ENCODE data around the gene TMEM86B.

The TMEM86B gene

GRCh38 chr19:55257461-55258420, 29.2 kb upstream of the TMEM86B start:
- DNase-seq (ENCODE audit: low read depth in 2 of 2) = peak in 1 of 2 donors; percentile 6

DNA sequence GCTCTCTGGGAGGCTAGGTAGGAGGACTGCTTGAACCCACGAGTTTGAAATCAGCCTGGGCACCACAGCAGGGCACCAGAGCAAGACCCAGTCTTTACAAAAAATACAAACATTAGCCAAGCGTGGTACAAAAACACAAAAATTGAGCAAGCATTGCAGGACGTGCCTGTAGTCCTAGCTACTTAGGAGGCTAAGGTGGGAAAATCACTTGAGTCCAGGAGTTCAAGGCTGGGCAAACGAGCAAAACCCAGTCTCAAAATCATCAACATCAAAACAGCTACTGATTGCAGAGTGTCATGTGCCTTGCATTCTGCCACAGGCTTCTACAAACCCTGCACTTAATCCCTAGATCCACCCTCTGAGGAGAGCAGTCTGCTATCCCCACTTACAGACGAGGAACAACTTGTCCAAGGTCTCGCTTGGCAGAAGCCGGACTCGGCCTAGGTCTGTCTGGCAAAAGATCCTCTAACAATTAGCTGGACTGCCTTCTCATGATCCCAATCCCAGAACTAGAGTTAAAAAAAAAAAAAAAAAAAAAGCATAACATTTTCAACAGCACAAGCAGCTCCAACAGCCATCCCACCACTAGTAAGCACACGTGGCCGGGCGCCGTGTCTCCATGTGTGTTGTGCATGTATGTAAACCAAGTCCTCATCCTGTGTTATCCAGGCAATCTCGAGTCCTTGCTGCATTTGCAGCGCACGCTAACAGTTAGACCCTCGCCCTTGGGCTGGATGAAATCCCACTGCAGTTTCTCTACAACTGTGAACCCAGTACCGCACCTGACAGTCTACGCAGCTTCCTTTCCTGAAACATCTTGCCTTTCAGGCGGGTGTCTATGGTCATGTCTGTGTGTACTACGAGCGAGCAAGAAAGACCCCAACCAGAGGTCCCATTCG, 28.2 kb upstream of the TMEM86B start:
- no peak for DNase-seq (ENCODE audit: low read depth in 2 of 2)

DNA sequence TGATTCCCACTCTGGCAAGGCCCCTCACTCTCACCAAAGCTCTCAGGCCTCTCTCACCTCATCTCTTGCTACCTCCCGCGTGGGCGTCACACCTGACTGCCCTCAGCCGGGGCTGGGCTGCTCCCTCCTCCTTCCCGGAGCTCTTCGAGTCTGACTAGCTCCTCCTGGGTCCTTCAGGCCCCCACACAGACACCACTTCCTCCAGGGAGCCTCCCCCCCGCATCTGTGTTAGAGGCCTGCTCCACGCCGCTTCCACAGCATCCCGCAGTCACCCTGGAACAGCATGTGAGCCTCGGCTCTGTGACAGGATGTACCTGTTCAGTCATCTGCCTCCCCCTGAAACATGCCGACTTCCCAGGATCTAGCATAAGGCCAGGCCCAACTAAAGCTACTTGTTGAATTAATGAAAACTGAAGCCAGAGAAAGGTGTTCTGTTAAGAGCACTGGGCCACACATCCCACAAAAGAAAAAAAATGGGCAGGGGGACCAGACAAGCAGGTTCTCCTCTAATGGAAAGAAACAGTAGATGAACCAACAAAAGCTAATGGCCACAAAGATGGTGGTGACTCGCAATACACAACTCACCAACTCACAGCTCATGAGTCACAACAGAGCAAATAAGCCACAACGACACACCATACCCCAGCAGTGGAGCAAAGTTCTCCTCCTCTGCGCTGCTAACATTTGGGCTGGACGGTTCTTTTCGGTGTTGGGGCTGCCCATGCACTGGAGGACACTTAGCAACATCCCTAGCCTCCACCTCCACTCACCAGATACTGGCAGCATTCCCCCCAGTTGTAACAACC, 27.3 kb upstream of the TMEM86B start:
- DNase-seq (ENCODE audit: low read depth in 2 of 2) = peak; percentile 15 to 45

- DNase-seq (ENCODE audit: low read depth in 2 of 2) = no peak
These were observed 26.0 kb upstream of the TMEM86B start for GRCh38 chr19:55254625-55254977.

DNA sequence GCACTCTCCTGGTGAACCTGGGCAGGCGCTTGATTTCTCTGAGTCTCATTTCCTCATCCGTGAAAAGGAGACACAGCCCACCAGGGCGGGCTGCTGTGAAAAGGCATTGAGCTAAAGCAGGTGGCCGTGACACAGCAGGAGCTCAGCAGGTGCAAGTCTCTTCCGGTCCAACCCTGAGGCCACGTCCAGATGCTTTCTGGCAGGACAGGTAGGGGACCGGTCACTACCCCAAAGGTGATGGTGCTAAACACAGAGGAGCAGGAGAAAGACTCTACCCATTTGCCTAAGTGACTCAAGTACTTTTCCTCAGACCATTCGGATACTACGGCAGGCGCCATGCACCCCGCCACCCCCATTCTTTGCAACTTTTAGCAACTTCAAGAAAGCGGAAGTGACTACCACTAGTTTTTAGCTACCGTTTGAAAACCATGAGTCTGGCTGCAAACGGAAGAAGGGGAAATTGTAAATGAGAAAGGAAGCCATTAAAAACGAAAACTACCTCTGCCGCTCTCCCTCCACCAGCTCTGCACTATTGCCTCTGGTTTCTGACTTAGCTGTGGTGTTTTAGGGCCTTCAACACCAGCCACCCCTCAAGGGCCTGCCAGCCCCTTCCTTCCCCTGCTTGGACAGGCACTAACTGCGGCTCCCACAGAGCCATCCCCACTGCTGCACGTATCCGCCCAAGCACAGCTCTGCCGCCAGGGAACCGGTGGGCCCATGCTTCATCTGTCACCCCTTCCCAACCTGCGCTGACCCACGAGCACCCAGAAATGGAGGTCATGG, 25.5 kb upstream of the TMEM86B start:
- DNase-seq (ENCODE audit: low read depth in 2 of 2) = peak; percentile 40 to 41

DNA sequence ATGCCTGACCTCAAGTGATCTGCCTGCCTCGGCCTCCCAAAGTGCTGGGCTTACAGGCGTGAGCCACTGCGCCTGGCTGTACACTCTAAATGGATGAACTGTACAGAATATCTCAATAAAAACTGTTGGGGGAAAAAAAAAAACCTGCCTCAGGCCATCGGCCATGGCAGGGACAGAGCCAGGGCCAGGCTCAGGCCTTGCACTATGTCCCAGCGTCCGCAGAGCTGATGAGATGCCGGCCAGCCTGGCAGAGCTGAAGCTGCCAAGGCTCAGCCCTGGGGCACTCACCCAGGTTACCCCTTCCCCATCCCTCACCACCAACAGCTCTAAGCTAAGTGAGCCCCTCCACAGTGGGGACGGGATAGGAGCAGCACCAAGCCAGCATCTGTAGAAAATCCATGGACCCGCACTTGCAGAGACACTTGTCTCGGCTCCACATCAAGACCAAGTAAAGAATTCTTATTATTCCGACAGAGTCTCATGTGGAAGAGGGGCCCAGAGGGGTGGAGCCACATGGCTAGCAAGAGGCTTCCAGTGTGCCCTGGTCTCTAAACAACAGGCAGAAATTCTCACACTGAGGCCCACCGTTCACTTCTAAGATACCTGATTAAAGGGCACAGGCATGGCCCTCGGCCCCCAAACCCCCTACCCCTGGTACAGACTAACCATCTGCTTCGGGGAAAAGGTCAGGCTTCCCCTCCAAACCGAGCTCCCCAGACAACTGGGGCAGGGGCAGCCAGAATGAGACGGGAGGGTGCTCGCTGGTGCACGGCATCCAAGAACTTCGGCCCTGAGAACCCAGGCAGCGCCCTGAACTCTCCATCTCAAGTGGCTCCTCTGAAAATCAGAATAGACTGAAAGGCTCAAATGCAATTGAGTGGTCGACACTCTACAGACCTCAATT, 24.4 kb upstream of the TMEM86B start:
- DNase-seq (ENCODE audit: low read depth in 2 of 2) = no peak

- peak in 1 of 2 donors; percentile 14 for DNase-seq (ENCODE audit: low read depth in 2 of 2)
These were observed 22.9 kb upstream of the TMEM86B start for GRCh38 chr19:55251341-55252081.

DNA sequence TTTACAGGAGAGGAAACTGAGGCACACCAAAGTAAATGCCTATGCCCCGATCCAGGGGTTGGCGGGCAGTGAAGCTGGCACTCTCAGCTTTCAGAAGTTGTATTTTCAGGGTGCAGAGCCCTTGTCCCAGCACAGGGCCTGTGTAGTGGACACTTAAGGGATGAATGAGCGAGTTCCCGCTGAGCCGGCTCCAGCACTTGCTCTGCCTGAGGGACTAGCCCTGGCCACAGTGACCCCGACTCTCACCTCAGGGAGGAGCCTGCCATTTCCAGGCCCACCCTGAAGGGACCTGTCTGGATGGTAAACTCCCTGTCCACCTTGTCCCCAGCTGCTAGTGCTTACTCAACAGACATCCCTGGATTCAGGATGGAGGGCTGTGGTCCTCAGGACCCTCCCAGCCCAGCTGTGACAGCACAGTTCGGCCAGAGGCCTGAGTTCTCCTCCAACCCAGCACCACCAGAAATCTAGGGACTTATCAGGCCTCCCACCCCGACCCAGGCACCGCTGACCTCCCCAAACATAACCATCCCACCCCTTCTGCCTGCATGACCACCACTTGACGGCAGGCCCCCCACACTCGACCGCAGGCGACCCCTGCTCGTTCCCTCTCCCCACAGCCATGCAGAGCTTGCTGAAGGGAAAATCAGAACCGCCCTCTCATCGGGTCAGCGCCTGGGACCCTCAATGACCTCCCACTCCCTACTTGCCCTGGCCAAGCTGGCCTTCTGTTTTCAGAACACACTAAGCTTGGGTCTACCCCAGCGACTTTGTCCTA, 21.9 kb upstream of the TMEM86B start:
- DNase-seq (ENCODE audit: low read depth in 2 of 2) = no peak

DNA sequence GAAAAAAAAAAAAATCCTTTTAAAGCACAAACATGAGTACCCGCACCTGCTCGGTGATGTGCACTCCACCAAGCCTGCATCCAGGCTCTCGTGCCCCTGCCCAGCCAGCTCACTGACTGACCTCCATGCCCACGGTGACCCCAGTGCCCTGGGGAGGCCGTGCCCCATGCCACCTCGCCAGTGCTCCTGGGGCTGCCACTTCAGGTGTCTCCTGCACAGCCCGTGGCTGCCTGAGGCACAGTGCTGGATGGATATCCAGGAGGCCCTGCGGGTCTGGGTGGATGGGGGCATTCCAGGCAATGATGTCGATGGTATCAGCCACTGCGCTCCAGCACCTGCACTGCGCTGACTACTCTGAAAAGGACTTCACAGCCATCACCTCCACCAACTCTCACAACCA, 21.3 kb upstream of the TMEM86B start:
- DNase-seq (ENCODE audit: low read depth in 2 of 2) = no peak

GRCh38 chr19:55248704-55249103, 20.1 kb upstream of the TMEM86B start:
- DNase-seq (ENCODE audit: low read depth in 2 of 2) = no peak

GRCh38 chr19:55248166-55248675, 19.7 kb upstream of the TMEM86B start:
- DNase-seq (ENCODE audit: low read depth in 2 of 2) = no peak

GRCh38 chr19:55247621-55248099, 19.1 kb upstream of the TMEM86B start:
- DNase-seq (ENCODE audit: low read depth in 2 of 2) = no peak

- no peak for DNase-seq (ENCODE audit: low read depth in 2 of 2)
These were observed 18.2 kb upstream of the TMEM86B start for GRCh38 chr19:55246462-55247451.

DNA sequence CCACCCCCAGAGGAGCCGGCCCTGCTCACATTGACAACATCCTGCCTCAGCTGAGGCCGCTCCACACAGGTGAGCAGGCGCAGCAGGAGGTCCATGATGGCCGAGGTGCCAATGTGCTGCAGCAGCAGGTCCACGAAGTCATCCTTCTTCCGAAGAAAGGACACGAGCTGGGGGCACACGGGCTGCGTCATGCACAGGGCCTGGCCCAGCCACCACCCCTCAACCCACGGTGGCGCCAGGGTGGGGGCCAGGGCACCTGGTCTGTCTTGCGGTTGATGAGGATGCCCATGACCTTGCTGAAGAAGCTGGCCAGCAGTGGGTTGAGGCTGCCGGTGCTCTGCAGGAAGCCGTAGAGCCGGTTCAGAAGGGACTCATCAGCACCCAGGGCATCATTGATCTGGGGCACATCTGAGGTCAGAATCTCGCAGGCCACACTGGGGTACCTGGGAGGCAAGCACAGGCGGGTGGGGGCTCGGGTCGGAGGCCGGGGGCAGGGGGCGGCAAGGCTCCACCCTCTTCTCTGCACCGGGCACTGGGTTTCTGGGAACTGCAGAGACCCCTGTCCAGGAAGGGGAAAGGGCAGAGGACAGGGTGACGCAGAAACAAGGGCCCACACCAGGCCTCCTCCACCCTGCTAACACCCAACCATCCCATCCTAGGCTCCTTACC, 16.8 kb upstream of the TMEM86B start:
- no peak for DNase-seq (ENCODE audit: low read depth in 2 of 2)

GRCh38 chr19:55244004-55244680, 15.6 kb upstream of the TMEM86B start:
- no peak for DNase-seq (ENCODE audit: low read depth in 2 of 2)

- DNase-seq (ENCODE audit: low read depth in 2 of 2) = no peak
These were observed 14.0 kb upstream of the TMEM86B start for GRCh38 chr19:55242517-55242916.
